Esophagus squamous epithelium (tissue), 4 donors: Measurements from ENCODE around the gene CEP170B.

Experiments used
- CTCF ChIP-seq, 6 experiments: fragments of 450-650 bp in 4 of 6; fragments of 200-600 bp in 2 of 6; sonication (generic) in 2 of 6; IDR thresholded peaks; one replicate each; pipeline ENCODE4 v1.5.1; 2016 to 2019; ENCODE audit warnings: antibody characterized with exemption in 6 of 6, mild to moderate bottlenecking in 4 of 6, moderate library complexity in 4 of 6
- POLR2A ChIP-seq, 4 donors: fragments of 450-650 bp; IDR thresholded peaks; one replicate each; pipeline ENCODE4 v1.6.1; 2017; ENCODE audit warnings: antibody characterized with exemption in 4 of 4, mild to moderate bottlenecking in 4 of 4, moderate library complexity in 3 of 4

- peak; percentile 81 to 92 (median 86) for TF ChIP-seq CTCF (IDR thresholded peaks at IDR 0.05)
- TF ChIP-seq POLR2A (IDR thresholded peaks at IDR 0.05) = no peak
Measured at GRCh38 chr14:104826189-104826860, 38.7 kb upstream of the CEP170B start.
